SU-DHL-6 (cell line): Measurements from ENCODE around the gene FAM53A.

Experiments
- H2AFZ ChIP-seq: fragments of 200-600 bp; sonication (generic); 2 replicates; pipeline ENCODE4 v1.6.1; 2014; ENCODE audit warnings: low read depth, mild to moderate bottlenecking, moderate library complexity, mixed read lengths, antibody characterized with exemption, low read length; ENCODE audit not compliant: severe bottlenecking
- H3F3A ChIP-seq: fragments of 200-600 bp; shearing (Covaris generic); 2 replicates; pipeline ENCODE4 v1.6.0; 2016; ENCODE audit warnings: antibody characterized with exemption, mild to moderate bottlenecking; ENCODE audit not compliant: insufficient read depth
- H3K27ac ChIP-seq: fragments of 200-600 bp; sonication (generic); 2 replicates; pipeline ENCODE4 v1.5.1; 2016; ENCODE audit warnings: low read depth, mild to moderate bottlenecking, low read length, moderate library complexity, mixed read lengths
- H3K27me3 ChIP-seq: fragments of 200-600 bp; sonication (generic), shearing (Covaris generic); 2 replicates; pipeline ENCODE4 v1.6.0; 2014; ENCODE audit warnings: mild to moderate bottlenecking, low read length
- H3K36me3 ChIP-seq: fragments of 200-600 bp; sonication (generic); 2 replicates; pipeline ENCODE4 v1.6.1; 2014; ENCODE audit warnings: mild to moderate bottlenecking, low read length, mixed read lengths
- H3K4me2 ChIP-seq: fragments of 300-600, 200-600 bp; shearing (Covaris generic), sonication (generic); 2 replicates; pipeline ENCODE4 v1.6.0; 2014; ENCODE audit warnings: low read length, low read depth, mild to moderate bottlenecking; ENCODE audit not compliant: poor library complexity, severe bottlenecking
- H3K4me3 ChIP-seq: fragments of 200-600 bp; sonication (generic); 2 replicates; pipeline ENCODE4 v1.5.1; 2014; ENCODE audit warnings: antibody characterized with exemption, low read length, mild to moderate bottlenecking, mixed read lengths; ENCODE audit not compliant: insufficient read depth, poor library complexity, severe bottlenecking
- H3K79me2 ChIP-seq: fragments of 200-600 bp; sonication (generic); 2 replicates; pipeline ENCODE4 v1.6.1; 2014; ENCODE audit warnings: mild to moderate bottlenecking, low read length, moderate library complexity; ENCODE audit not compliant: insufficient read depth
- H3K9ac ChIP-seq: fragments of 200-600 bp; sonication (generic); 2 replicates; pipeline ENCODE4 v1.7.0; 2014; ENCODE audit warnings: mild to moderate bottlenecking, low read length
- H3K9me2 ChIP-seq: fragments of 200-600 bp; sonication (generic); replicated peaks from 2 replicates; pipeline ENCODE4 v1.6.1; 2014; ENCODE audit warnings: low read length; ENCODE audit not compliant: insufficient read depth
- H3K9me3 ChIP-seq: fragments of 200-600 bp; sonication (generic); 2 replicates; pipeline ENCODE4 v1.6.1; 2014; ENCODE audit warnings: low read length, mixed read lengths; ENCODE audit not compliant: insufficient read depth
- H4K20me1 ChIP-seq: fragments of 200-600 bp; sonication (generic); 2 replicates; pipeline ENCODE4 v1.6.1; 2014; ENCODE audit warnings: low read depth, mild to moderate bottlenecking, antibody characterized with exemption, low read length, moderate library complexity, mixed read lengths
- CTCF ChIP-seq: fragments of 200-600 bp; sonication (generic); IDR thresholded peaks from one replicate; pipeline ENCODE4 v1.5.1; 2017; ENCODE audit warnings: antibody characterized with exemption, mild to moderate bottlenecking, low read length, moderate library complexity; ENCODE audit not compliant: insufficient read depth, poor library complexity, severe bottlenecking
- EZH2phosphoT487 ChIP-seq: fragments of 200-600 bp; sonication (generic), shearing (Covaris generic); conservative IDR thresholded peaks from 2 replicates; pipeline ENCODE4 v1.6.1; 2018; ENCODE audit warnings: mild to moderate bottlenecking, antibody characterized with exemption, low read length, moderate library complexity, mixed read lengths

The FAM53A gene

GRCh38 chr4:1666391-1666790 is 17.7 kb downstream of the FAM53A start:
- Histone ChIP-seq H3K9me3 (peaks cover 7% of the 10 kb centered on the region; the same call in 1 of the 2 replicates), H3K36me3 (no peaks in the 10 kb centered on the region), H3K4me3 (no peak overlapping the region), H3K79me2 (no peaks in the 10 kb centered on the region), H3F3A (peaks cover 11% of the 10 kb centered on the region; the same call in 1 of the 2 replicates), H2AFZ (no peak overlapping the region), H3K27me3 (no peaks in the 10 kb centered on the region), H4K20me1 (no peaks in the 10 kb centered on the region), H3K9me2 (no peaks in the 10 kb centered on the region), H3K4me2 (no peak overlapping the region), H3K27ac (peak overlapping the region; percentile 32; the same call in 1 of the 2 replicates), H3K9ac (no peak overlapping the region)
- TF ChIP-seq EZH2phosphoT487 (no peak), CTCF (no peak)

DNA sequence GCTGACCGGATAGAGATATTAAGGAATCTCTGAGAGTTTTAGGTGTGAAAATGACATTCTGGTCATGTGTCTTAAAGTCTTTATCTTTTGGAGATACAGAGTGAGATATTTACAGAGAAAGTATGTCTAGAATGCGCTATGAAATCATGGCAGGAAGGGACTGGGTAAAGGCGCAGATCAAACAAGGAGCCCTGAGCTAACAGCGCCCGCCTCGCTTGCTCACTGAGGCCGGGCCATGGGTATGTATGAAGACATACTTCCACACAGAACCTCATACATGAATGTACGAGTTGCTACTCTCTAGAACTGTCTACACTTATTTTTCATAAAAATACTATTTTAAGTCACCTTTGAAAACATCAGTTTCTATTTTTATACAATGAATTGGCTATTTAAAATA is 20.0 kb downstream of the FAM53A start:
- Histone ChIP-seq H3K9me2 (no peaks in the 10 kb centered on the region), H3K4me3 (no peak overlapping the region), H3K27ac (no peak overlapping the region), H3K9ac (no peak overlapping the region), H3K36me3 (no peaks in the 10 kb centered on the region), H3K4me2 (no peak overlapping the region), H3K9me3 (peaks cover 7% of the 10 kb centered on the region; the same call in 1 of the 2 replicates), H3K27me3 (no peaks in the 10 kb centered on the region), H3K79me2 (no peaks in the 10 kb centered on the region), H3F3A (peaks cover 11% of the 10 kb centered on the region; the same call in 1 of the 2 replicates), H2AFZ (no peak overlapping the region), H4K20me1 (no peaks in the 10 kb centered on the region)
- no peak for TF ChIP-seq EZH2phosphoT487
- TF ChIP-seq CTCF = no peak

DNA sequence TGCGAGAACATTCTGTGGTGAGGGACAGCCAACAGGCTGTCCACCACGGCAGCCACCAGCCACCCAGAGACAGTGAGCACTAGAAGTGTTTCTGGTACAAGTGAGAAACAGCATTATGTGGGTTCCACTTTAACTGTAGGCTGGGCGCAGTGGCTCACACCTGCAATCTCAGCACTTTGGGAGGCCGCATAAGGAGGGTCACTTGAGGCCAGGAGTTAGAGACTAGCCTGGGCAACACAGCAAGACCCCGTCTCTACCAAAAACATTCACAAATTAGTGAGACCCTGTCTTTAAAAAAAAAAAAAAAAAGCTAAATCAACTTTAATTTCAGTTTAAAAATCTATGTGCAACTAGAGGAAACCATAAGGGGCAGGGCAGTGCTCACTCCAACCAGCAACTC is 20.6 kb downstream of the FAM53A start:
- no peaks in the 10 kb centered on the region for H4K20me1 ChIP-seq
- no peaks in the 10 kb centered on the region for H3K9me2 ChIP-seq
- H3K27me3 ChIP-seq = no peaks in the 10 kb centered on the region
- H3K4me3 ChIP-seq = no peak overlapping the region
- no peak overlapping the region for H2AFZ ChIP-seq
- H3K9me3 ChIP-seq = peaks cover 7% of the 10 kb centered on the region; the same call in 1 of the 2 replicates
- H3K79me2 ChIP-seq = no peaks in the 10 kb centered on the region
- H3K9ac ChIP-seq = no peak overlapping the region
- H3K36me3 ChIP-seq = no peaks in the 10 kb centered on the region
- peaks cover 11% of the 10 kb centered on the region; the same call in 1 of the 2 replicates for H3F3A ChIP-seq
- H3K4me2 ChIP-seq = no peak overlapping the region
- H3K27ac ChIP-seq = no peak overlapping the region
- TF ChIP-seq CTCF = no peak
- TF ChIP-seq EZH2phosphoT487 = no peak

- Histone ChIP-seq H3K4me3 (no peak overlapping the region), H4K20me1 (no peaks in the 10 kb centered on the region), H3K36me3 (no peaks in the 10 kb centered on the region), H3K9ac (no peak overlapping the region), H3F3A (peaks cover 11% of the 10 kb centered on the region; the same call in 1 of the 2 replicates), H3K9me3 (peaks cover 7% of the 10 kb centered on the region; the same call in 1 of the 2 replicates), H3K9me2 (no peaks in the 10 kb centered on the region), H3K27ac (no peak overlapping the region), H2AFZ (no peak overlapping the region), H3K27me3 (no peaks in the 10 kb centered on the region), H3K79me2 (no peaks in the 10 kb centered on the region), H3K4me2 (no peak overlapping the region)
- TF ChIP-seq CTCF = no peak
- no peak for TF ChIP-seq EZH2phosphoT487
Measured at GRCh38 chr4:1661695-1662094, 22.4 kb downstream of the FAM53A start.
